Endothelial cell of umbilical vein (primary cell): ENCODE data around the gene KATNB1. TPM values are rescaled to one million over a fixed set of nuclear protein-coding genes. Genes with fewer than 3 reads are reported as not detected.

Experiments used
- BruUV-seq: library from RNA; stranded (reverse); fragments of 400-500 nt; replicated peaks from 2 replicates; lab custom pipeline; 2021; lab: Mats Ljungman, UMichigan
- CTCF ChIA-PET: fragments of 300-600, 350-600 bp; sonication (Branson Sonifier 250); formaldehyde crosslinking; loops from one replicate; lab custom pipeline; 2021; ENCODE audit warnings: antibody characterized with exemption, inconsistent platforms; lab: Charles Lee
- POLR2A ChIA-PET: fragments of 300-600, 350-600 bp; sonication (Branson Sonifier 250); formaldehyde crosslinking; loops from one replicate; lab custom pipeline; 2021; ENCODE audit warnings: antibody characterized with exemption, inconsistent platforms; lab: Charles Lee
- DNase-seq: peaks from one replicate; pipeline ENCODE4 v3.0.0-alpha.2; 2011; ENCODE audit warnings: low read depth, low spot score
- FAIRE-seq: peaks from 2 replicates; lab custom pipeline; 2011; peaks lifted over from hg19 to GRCh38; lab: Jason Lieb, UNC
- H2AFZ ChIP-seq: 2 replicates; pipeline ENCODE4 v1.6.0; 2012; ENCODE audit warnings: low read depth, low read length, control low read depth, inconsistent platforms
- H3K27ac ChIP-seq: 2 replicates; pipeline ENCODE4 v1.5.1; 2011; ENCODE audit warnings: low read depth, mild to moderate bottlenecking, control low read depth, low read length, moderate library complexity; ENCODE audit not compliant: insufficient read depth
- H3K27me3 ChIP-seq, 2 experiments: 2 replicates each; pipeline versions ENCODE4 v1.6.0 to v1.6.1; 2011; ENCODE audit warnings: low read length in 2 of 2, mixed read lengths in 1 of 2; ENCODE audit not compliant: control insufficient read depth in 2 of 2, insufficient read depth in 2 of 2
- H3K36me3 ChIP-seq, 2 experiments: 2 replicates in 1 of 2; 3 replicates in 1 of 2; pipeline ENCODE4 v1.5.1; 2011; ENCODE audit warnings: low read length in 2 of 2, mild to moderate bottlenecking in 1 of 2, moderate library complexity in 1 of 2; ENCODE audit not compliant: control insufficient read depth in 2 of 2, insufficient read depth in 2 of 2; ENCODE audit errors: extremely low read depth in 1 of 2
- H3K4me1 ChIP-seq: 3 replicates; pipeline ENCODE4 v1.5.1; 2011; ENCODE audit warnings: mild to moderate bottlenecking, low read length; ENCODE audit not compliant: control insufficient read depth, insufficient read depth; ENCODE audit errors: extremely low read depth
- H3K4me2 ChIP-seq: 2 replicates; pipeline ENCODE4 v1.6.1; 2011; ENCODE audit warnings: low read length, control low read depth, mixed read lengths; ENCODE audit not compliant: insufficient read depth
- H3K4me3 ChIP-seq, 3 experiments: fragments of 200-600 bp in 1 of 3; sonication (generic), shearing (Covaris generic) in 1 of 3; replicated peaks in 1 of 3; 2 replicates each; pipeline ENCODE4 v1.5.1; 2011 to 2016; ENCODE audit warnings: control low read depth in 3 of 3, low read length in 3 of 3, mild to moderate bottlenecking in 2 of 3, inconsistent platforms in 1 of 3, low read depth in 1 of 3, moderate library complexity in 1 of 3; ENCODE audit not compliant: insufficient read depth in 1 of 3
- H3K79me2 ChIP-seq: 2 replicates; pipeline ENCODE4 v1.6.0; 2012; ENCODE audit warnings: low read length, inconsistent platforms; ENCODE audit not compliant: control insufficient read depth, insufficient read depth
- H3K9ac ChIP-seq: replicated peaks from 2 replicates; pipeline ENCODE3; 2011; ENCODE audit warnings: low read length, control low read depth; ENCODE audit not compliant: insufficient read depth; ENCODE audit errors: extremely low read depth
- H3K9me1 ChIP-seq: replicated peaks from 3 replicates; pipeline ENCODE4 v1.6.0; 2011; ENCODE audit warnings: mild to moderate bottlenecking, low read length; ENCODE audit not compliant: control insufficient read depth, insufficient read depth; ENCODE audit errors: extremely low read depth
- H3K9me3 ChIP-seq: replicated peaks from 2 replicates; pipeline ENCODE4 v1.5.1; 2012; ENCODE audit warnings: low read length, inconsistent platforms; ENCODE audit not compliant: control insufficient read depth, insufficient read depth
- H4K20me1 ChIP-seq: replicated peaks from 2 replicates; pipeline ENCODE3; 2011; ENCODE audit warnings: mild to moderate bottlenecking, low read length; ENCODE audit not compliant: control insufficient read depth, insufficient read depth; ENCODE audit errors: extremely low read depth
- EZH2 ChIP-seq: IDR thresholded peaks from 2 replicates; pipeline ENCODE4 v1.6.1; 2012; ENCODE audit warnings: borderline replicate concordance, low read depth, mild to moderate bottlenecking, moderate library complexity, low read length, inconsistent platforms; ENCODE audit not compliant: severe bottlenecking
- FOS ChIP-seq: IDR thresholded peaks from 2 replicates; pipeline ENCODE4 v1.6.1; 2011; ENCODE audit warnings: mild to moderate bottlenecking, low read length, moderate library complexity, borderline replicate concordance; ENCODE audit not compliant: insufficient read depth
- GATA2 ChIP-seq: IDR thresholded peaks from 2 replicates; pipeline ENCODE4 v1.7.0; 2011; ENCODE audit warnings: low read depth, mild to moderate bottlenecking, moderate library complexity, mixed read lengths, low read length; ENCODE audit not compliant: insufficient read length, insufficient read depth
- JUN ChIP-seq: IDR thresholded peaks from 2 replicates; pipeline ENCODE4 v1.6.1; 2011; ENCODE audit warnings: borderline replicate concordance, low read depth; ENCODE audit not compliant: insufficient read length, insufficient read depth
- MAX ChIP-seq: IDR thresholded peaks from 2 replicates; pipeline ENCODE4 v1.6.1; 2011; ENCODE audit not compliant: insufficient read depth, insufficient read length
- MYC ChIP-seq: IDR thresholded peaks from one replicate; pipeline ENCODE4 v1.6.1; 2011; ENCODE audit warnings: mild to moderate bottlenecking, low read depth, low read length
- POLR2A ChIP-seq: IDR thresholded peaks from 2 replicates; pipeline ENCODE4 v1.6.1; 2012; ENCODE audit warnings: low read depth, mild to moderate bottlenecking, control low read depth, low read length
- POLR2AphosphoS5 ChIP-seq: IDR thresholded peaks from 2 replicates; pipeline ENCODE4 v1.6.1; 2012; ENCODE audit warnings: low read depth, mild to moderate bottlenecking, control low read depth, low read length, moderate library complexity; ENCODE audit not compliant: insufficient read depth
- dilution Hi-C: fragments of 300-500 bp; cut with MboI; formaldehyde crosslinking; loops from one replicate; pipeline ENCODE4 v1.15.0; 2019; ENCODE audit warnings: low sequenced_read_pairs; ENCODE audit not compliant: extremely low pct_ligation_motif_present
- intact Hi-C: fragments of 100-400 bp; cut with micrococcal nuclease; formaldehyde crosslinking; loops from one replicate; pipeline ENCODE4 v1.10.0; 2022
- polyA plus RNA-seq, 4 experiments: library from polyadenylated mRNA; depleted of rRNA in 3 of 4; stranded (reverse) in 3 of 4; unstranded in 1 of 4; fragments of >200 nt; gene quantifications; 2 replicates each; pipeline versions ENCODE4 v1.2.1 to v1.2.3, GENCODE V29; 2011 to 2012; ENCODE audit warnings: missing spikeins in 1 of 4
- total RNA-seq: library from RNA; stranded (reverse); gene quantifications from 2 replicates; pipeline ENCODE4 v1.2.3, GENCODE V29; 2021
- TF ChIP-seq, protein P1 (sequence below), 2 donors: IDR thresholded peaks; 1 replicate in 1 of 2; 2 replicates in 1 of 2; pipeline ENCODE4 v1.5.1; 2011; ENCODE audit warnings: low read length in 2 of 2, mild to moderate bottlenecking in 2 of 2, moderate library complexity in 2 of 2, control low read depth in 1 of 2, inconsistent platforms in 1 of 2, low read depth in 1 of 2; ENCODE audit not compliant: insufficient read depth in 1 of 2; ENCODE audit errors: extremely low read depth in 1 of 2

Gene KATNB1
- total and polyA plus RNA-seq, 2 donors (not counting 3 experiments of a cell fraction or from before 2014, with no cell fraction given), result 25.9 to 35.9 TPM

GRCh38 chr16:57753448-57754353 is 18.1 kb downstream of the KATNB1 start:
- no peak for FAIRE-seq
- Histone ChIP-seq H3K9me3 (no peaks in the 10 kb centered on the region), H3K9ac (no peak overlapping the region), H3K4me1 (no peaks in the 10 kb centered on the region), H3K27me3 (no peaks in the 10 kb centered on the region), H3K27ac (no peak overlapping the region), H3K36me3 (peaks cover 0 to 25% of the 10 kb centered on the region in 2 experiments), H4K20me1 (no peaks in the 10 kb centered on the region), H3K4me2 (no peak overlapping the region), H3K79me2 (no peaks in the 10 kb centered on the region), H3K9me1 (no peaks in the 10 kb centered on the region), H3K4me3 (no peak overlapping the region), H2AFZ (no peak overlapping the region)
- CTCF ChIA-PET, result interaction anchor here (1.9 to 2.8 kb wide), 2 partner anchors 109 to 177 kb away, joined by 7 to 10 read pairs; no protein-coding TSS in a partner anchor
- intact Hi-C loops (no loop called here), dilution Hi-C loops (no loop called here)
- TF ChIP-seq, protein P1, sequence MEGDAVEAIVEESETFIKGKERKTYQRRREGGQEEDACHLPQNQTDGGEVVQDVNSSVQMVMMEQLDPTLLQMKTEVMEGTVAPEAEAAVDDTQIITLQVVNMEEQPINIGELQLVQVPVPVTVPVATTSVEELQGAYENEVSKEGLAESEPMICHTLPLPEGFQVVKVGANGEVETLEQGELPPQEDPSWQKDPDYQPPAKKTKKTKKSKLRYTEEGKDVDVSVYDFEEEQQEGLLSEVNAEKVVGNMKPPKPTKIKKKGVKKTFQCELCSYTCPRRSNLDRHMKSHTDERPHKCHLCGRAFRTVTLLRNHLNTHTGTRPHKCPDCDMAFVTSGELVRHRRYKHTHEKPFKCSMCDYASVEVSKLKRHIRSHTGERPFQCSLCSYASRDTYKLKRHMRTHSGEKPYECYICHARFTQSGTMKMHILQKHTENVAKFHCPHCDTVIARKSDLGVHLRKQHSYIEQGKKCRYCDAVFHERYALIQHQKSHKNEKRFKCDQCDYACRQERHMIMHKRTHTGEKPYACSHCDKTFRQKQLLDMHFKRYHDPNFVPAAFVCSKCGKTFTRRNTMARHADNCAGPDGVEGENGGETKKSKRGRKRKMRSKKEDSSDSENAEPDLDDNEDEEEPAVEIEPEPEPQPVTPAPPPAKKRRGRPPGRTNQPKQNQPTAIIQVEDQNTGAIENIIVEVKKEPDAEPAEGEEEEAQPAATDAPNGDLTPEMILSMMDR (IDR thresholded peaks at IDR 0.05; ENCODE audit: extremely low read depth in 1 of 2, insufficient read depth in 1 of 2, low read depth in 1 of 2, low read length in 2 of 2), result no peak
- TF ChIP-seq POLR2AphosphoS5 (no peak), FOS (no peak), MYC (no peak), POLR2A (no peak), MAX (no peak), GATA2 (no peak), JUN (no peak), EZH2 (no peak)
- POLR2A ChIA-PET, result no interaction called here
- no peak for DNase-seq
- no TSS peak for BruUV-seq
